ENCODE data around the gene CDH12.

Gene CDH12

DNA sequence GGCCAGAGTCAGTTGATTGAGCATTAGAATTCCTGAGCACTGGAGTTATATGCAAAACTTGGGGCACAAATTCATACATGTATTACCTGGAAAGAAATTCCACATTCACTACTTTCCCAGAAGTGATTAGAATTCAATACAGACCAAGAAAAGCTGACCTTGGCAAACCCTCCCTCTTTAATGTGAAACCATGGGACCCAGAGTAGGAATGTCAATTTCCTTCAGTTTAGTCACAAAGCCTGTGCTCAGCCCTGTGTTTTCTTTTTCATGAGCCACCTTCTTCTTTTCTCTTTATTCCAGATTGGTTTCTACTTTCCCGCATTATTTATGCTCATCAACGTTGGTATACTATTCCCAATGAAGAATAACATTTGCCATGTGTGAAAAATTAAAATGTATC lies 420.2 kb downstream of the CDH12 start:
- Histone ChIP-seq H3K9me3 (no peaks in the 10 kb centered on the region), H3K4me2 (no peak overlapping the region), H3K27ac (no peak overlapping the region), H3K36me3 (no peaks in the 10 kb centered on the region), H3K4me1 (no peaks in the 10 kb centered on the region), H3K9ac (no peak overlapping the region), H3K4me3 (no peak overlapping the region), H4K20me1 (no peaks in the 10 kb centered on the region), H3K27me3 (no peaks in the 10 kb centered on the region)
- no peak for TF ChIP-seq Cebpa-rat (IDR thresholded peaks at IDR 0.05)

DNA sequence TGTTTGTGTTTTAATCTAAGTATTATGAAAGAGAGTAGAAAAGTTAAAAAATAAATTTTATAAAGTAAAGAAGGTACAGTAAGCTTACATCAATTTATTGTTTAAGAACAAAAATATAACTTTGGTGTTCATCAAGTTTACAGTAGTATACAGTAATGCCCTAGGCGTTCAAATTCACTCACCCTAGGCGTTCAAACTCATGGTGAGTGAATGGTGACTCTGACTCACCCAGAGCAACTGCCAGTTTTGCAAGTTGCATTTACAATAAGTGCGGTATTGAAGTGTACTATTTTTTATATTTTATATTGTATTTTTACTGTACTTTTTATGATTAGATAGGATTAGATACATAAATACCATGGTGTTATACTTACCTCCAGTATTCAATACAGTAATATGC lies 421.3 kb downstream of the CDH12 start:
- H3K4me1 ChIP-seq = no peaks in the 10 kb centered on the region
- no peak overlapping the region for H3K4me3 ChIP-seq
- H4K20me1 ChIP-seq = no peaks in the 10 kb centered on the region
- H3K4me2 ChIP-seq = no peak overlapping the region
- TF ChIP-seq Cebpa-rat (IDR thresholded peaks at IDR 0.05) = no peak
- no peak overlapping the region for H3K9ac ChIP-seq
- H3K9me3 ChIP-seq = no peaks in the 10 kb centered on the region
- no peaks in the 10 kb centered on the region for H3K36me3 ChIP-seq
- H3K27me3 ChIP-seq = no peaks in the 10 kb centered on the region
- H3K27ac ChIP-seq = no peak overlapping the region

DNA sequence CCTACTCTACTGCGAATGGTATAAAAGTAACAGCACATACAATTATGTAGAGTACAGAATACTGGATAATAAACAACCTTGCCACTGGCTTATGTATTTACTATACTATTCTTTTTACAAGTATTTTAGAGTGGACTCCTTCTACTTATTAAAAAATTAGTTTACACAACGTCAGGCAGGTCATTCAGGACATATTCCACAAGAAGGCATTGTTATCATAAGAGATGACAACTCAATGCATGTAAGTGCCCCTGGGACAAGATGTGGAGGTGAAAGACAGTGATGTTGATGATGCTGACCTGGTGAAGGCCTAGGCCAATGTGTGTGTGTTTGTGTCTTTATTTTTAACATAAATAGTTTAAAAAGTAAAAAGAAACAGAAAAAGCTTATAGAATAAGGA lies 421.7 kb downstream of the CDH12 start:
- H3K4me1 ChIP-seq = no peaks in the 10 kb centered on the region
- H3K9me3 ChIP-seq = no peaks in the 10 kb centered on the region
- no peak overlapping the region for H3K4me2 ChIP-seq
- H3K9ac ChIP-seq = no peak overlapping the region
- H3K4me3 ChIP-seq = no peak overlapping the region
- H4K20me1 ChIP-seq = no peaks in the 10 kb centered on the region
- no peaks in the 10 kb centered on the region for H3K27me3 ChIP-seq
- no peak for TF ChIP-seq Cebpa-rat (IDR thresholded peaks at IDR 0.05)
- no peak overlapping the region for H3K27ac ChIP-seq
- H3K36me3 ChIP-seq = no peaks in the 10 kb centered on the region

DNA sequence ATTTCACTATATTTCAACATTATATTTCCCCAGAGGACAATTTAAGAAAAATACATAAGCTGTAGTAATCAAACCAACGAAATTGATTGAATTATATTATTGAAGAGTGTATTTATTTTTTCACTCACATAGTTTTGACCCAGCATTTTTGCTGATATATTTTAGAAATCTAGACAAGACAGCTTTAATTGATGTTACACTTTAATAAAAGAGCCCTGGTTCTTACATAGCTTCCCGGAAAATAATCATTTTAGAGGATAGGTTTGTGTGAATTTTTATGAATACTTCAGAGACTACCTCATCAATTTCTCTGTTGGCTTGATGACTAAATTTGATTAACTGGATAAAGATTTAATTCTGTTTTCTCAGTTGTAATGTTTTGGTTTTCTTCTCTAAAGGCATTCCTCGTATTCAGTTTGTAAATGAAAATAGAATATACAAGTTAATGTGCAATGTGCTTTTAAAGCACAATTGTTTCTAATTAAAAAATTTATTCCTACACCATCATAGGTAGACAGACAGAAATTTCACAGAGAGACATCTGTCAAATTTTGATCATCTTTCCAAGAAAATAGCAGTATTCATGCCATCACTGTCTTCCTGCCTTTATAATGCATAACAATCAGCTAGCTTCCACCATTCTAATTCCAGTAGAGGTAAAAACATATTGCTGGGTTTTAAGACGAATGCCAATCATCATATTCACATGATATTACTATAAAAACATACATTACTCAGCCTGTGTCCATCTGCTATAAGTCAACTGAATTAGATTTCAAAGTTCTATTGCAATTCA lies 441.4 kb downstream of the CDH12 start:
- H4K20me1 ChIP-seq = no peaks in the 10 kb centered on the region
- H3K4me1 ChIP-seq = no peaks in the 10 kb centered on the region
- H3K4me2 ChIP-seq = no peak overlapping the region
- no peaks in the 10 kb centered on the region for H3K9me3 ChIP-seq
- no peaks in the 10 kb centered on the region for H3K36me3 ChIP-seq
- no peak for TF ChIP-seq Cebpa-rat (IDR thresholded peaks at IDR 0.05)
- no peak overlapping the region for H3K4me3 ChIP-seq
- H3K27ac ChIP-seq = no peak overlapping the region
- no peak overlapping the region for H3K9ac ChIP-seq
- no peaks in the 10 kb centered on the region for H3K27me3 ChIP-seq

DNA sequence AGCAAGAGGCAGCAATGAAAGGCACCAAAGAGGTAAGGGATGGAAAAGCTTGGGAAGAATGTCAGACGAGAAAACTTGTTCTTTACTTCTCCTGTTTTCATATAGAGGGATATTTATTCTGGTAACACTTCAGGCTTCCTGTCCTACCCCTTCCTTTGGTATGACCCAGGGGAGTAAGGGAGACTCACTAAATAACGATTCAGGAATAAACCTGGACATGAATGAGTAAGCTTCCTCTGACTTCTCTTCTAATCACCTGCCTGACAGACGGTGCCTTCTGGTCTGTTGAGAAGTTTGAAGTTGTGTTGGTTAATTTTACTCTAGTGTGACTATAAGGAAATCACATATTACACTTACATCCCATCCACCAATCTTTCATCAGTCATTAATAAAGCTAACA lies 461.2 kb downstream of the CDH12 start:
- Histone ChIP-seq H3K9ac (no peak overlapping the region), H3K27me3 (no peaks in the 10 kb centered on the region), H3K36me3 (no peaks in the 10 kb centered on the region), H3K4me1 (no peaks in the 10 kb centered on the region), H3K27ac (no peak overlapping the region), H3K4me2 (no peak overlapping the region), H3K4me3 (no peak overlapping the region), H3K9me3 (no peaks in the 10 kb centered on the region), H4K20me1 (no peaks in the 10 kb centered on the region)
- no peak for TF ChIP-seq Cebpa-rat (IDR thresholded peaks at IDR 0.05)

DNA sequence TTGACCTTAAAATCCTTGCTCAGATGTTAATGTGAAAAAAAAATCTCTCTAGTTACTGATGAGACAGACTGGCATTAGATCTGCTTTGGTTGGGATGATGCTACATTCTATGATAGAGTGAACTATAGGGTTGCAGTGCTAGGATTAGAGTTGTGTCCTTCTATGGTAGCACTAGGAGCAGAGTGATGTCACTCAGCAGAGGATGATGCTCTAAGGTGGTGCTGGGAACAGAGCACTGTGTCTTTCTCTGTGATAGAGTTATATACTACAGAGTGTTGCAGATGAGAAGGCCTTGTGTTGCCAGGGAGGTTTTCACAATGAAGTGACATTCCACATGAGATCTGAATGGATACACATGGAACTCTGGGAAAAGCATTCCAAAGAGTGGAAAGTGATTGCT lies 462.3 kb downstream of the CDH12 start:
- H3K9me3 ChIP-seq = no peaks in the 10 kb centered on the region
- H3K27me3 ChIP-seq = no peaks in the 10 kb centered on the region
- no peak overlapping the region for H3K4me3 ChIP-seq
- no peaks in the 10 kb centered on the region for H3K36me3 ChIP-seq
- H3K27ac ChIP-seq = no peak overlapping the region
- no peak overlapping the region for H3K4me2 ChIP-seq
- H3K9ac ChIP-seq = no peak overlapping the region
- no peaks in the 10 kb centered on the region for H4K20me1 ChIP-seq
- H3K4me1 ChIP-seq = no peaks in the 10 kb centered on the region
- TF ChIP-seq Cebpa-rat (IDR thresholded peaks at IDR 0.05) = no peak

DNA sequence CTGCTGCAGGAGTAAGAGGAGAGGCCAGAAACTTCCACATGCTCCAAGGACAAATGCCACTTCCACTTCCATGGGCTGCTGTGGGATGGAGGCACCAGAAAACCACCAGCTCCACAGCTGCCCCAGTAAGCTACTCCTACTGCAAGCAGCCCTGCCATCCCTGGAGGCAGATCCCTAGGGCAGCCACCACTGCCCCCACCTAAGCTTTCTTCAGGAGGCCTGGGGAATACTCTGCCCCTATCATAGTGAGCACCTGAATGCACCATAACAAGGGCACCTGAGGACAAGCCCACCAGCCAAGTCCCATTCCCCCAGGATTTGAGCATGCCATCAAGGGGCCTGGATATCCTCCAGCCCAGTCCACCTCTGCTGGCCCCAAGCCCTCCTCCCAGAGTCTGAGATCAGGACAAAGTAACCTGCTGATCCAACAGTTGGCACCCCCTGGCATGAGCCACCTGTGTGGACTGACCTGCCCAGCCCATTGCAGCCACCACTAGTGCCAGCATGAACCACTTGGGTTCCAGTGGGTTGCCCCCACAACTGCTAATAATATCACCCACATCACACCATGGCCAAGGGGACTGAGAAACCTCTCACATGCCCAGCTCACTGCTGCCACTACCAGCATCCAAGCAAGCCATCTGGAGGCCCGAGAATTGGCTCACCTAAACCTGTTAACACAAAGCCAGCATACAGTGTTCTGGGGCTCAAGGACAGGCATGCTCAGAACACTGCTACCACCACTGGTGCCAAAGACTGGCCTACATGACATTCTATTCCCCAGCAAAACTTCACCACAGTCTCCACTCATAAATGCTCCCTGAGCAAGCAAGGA lies 480.1 kb downstream of the CDH12 start:
- TF ChIP-seq Cebpa-rat (IDR thresholded peaks at IDR 0.05) = no peak
- no peaks in the 10 kb centered on the region for H3K4me1 ChIP-seq
- H3K9ac ChIP-seq = no peak overlapping the region
- no peak overlapping the region for H3K27ac ChIP-seq
- no peak overlapping the region for H3K4me3 ChIP-seq
- H3K36me3 ChIP-seq = no peaks in the 10 kb centered on the region
- H4K20me1 ChIP-seq = no peaks in the 10 kb centered on the region
- H3K4me2 ChIP-seq = no peak overlapping the region
- no peaks in the 10 kb centered on the region for H3K9me3 ChIP-seq
- no peaks in the 10 kb centered on the region for H3K27me3 ChIP-seq

DNA sequence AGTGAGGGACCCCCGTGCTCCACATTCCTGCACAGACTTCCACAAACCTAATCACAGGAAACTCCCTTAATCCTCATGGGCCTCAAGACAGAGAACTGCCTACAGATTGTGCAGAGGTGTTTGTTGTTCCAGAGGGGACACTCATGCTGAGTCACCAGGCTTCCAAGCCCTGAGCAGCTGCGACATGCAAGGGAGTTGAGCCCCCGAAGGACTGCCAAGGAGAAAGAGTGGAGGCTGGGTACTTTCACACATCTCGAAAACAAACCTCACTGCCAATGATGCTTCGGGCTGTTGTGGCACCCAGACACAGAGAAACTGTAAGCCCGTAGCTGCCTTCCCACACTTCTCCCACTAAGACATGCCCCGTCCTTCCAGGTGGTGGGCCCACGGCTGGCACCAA lies 480.8 kb downstream of the CDH12 start:
- no peaks in the 10 kb centered on the region for H3K36me3 ChIP-seq
- no peaks in the 10 kb centered on the region for H3K4me1 ChIP-seq
- H3K27me3 ChIP-seq = no peaks in the 10 kb centered on the region
- no peak overlapping the region for H3K27ac ChIP-seq
- TF ChIP-seq Cebpa-rat (IDR thresholded peaks at IDR 0.05) = no peak
- no peak overlapping the region for H3K9ac ChIP-seq
- H3K4me2 ChIP-seq = no peak overlapping the region
- no peak overlapping the region for H3K4me3 ChIP-seq
- no peaks in the 10 kb centered on the region for H3K9me3 ChIP-seq
- no peaks in the 10 kb centered on the region for H4K20me1 ChIP-seq

DNA sequence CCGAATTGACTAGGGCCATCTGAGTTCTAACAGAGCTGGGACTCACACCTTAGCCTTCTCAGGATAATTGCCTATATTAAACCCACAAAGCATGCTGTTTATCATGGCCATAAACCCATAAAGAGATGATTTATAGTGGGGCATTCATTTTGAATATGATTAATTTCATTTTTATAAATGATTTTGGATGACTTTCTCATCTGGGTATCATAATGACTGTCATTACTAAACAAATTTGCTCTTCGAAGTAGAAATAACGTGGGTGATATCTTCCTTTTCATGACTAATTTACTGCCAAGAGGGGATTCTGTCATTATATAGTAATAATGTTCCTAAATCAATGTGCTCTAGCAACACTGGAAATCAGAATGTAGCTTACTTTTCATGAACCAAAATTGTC lies 498.2 kb downstream of the CDH12 start:
- Histone ChIP-seq H4K20me1 (no peaks in the 10 kb centered on the region), H3K27me3 (no peaks in the 10 kb centered on the region)
- no peak for TF ChIP-seq Cebpa-rat (IDR thresholded peaks at IDR 0.05)

DNA sequence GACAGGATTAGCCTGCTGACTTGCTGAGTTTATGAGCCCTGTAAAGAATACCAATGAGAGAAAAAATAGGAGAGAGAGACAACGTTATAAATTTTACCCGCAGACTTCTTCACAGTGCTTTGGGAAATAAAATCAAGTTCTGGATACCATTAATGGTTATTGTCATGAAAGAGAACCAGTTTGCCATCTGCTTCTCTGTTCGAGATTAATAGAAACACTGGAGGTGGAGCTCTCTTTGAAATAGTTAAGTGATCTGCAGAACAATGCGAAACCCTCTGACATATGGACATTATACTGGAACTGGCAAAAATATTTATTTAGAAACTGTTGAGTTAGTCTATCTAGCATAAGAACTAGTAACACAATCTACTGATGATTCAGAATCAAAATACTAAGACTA lies 500.7 kb downstream of the CDH12 start:
- Histone ChIP-seq H3K4me1 (no peaks in the 10 kb centered on the region), H3K36me3 (no peaks in the 10 kb centered on the region), H3K4me3 (no peak overlapping the region), H3K27me3 (no peaks in the 10 kb centered on the region), H3K9me3 (no peaks in the 10 kb centered on the region), H3K9ac (no peak overlapping the region), H3K4me2 (no peak overlapping the region), H3K27ac (no peak overlapping the region), H4K20me1 (no peaks in the 10 kb centered on the region)
- no peak; the same call in 1 of the 2 replicates for TF ChIP-seq Cebpa-rat (IDR thresholded peaks at IDR 0.05)

More for the DNA sequence above, 498.2 kb downstream of the CDH12 start:
- H3K4me2 ChIP-seq = no peak overlapping the region
- H3K27ac ChIP-seq = no peak overlapping the region
- H3K9ac ChIP-seq = no peak overlapping the region
- H3K4me1 ChIP-seq = no peaks in the 10 kb centered on the region
- H3K36me3 ChIP-seq = no peaks in the 10 kb centered on the region
- H3K9me3 ChIP-seq = no peaks in the 10 kb centered on the region
- H3K4me3 ChIP-seq = no peak overlapping the region

All from BLaER1 (cell line).